Measurements from ENCODE around the gene YWHAG.
"Not testable (repeated sequence)": the region's sequence is repeated elsewhere in the genome, so short reads cannot be mapped to it uniquely, and the experiment has no call there.

Gene YWHAG

GRCh38 chr7:76318488-76319353 lies 40.1 kb downstream of the YWHAG start:
- DNase-seq (ENCODE audit: low spot score): peak; percentile 75

GRCh38 chr7:76317782-76318487 lies 40.9 kb downstream of the YWHAG start:
- DNase-seq (ENCODE audit: low spot score): peak; percentile 98

GRCh38 chr7:76316984-76317781 lies 41.6 kb downstream of the YWHAG start:
- no peak for DNase-seq (ENCODE audit: low spot score)

- no peak for DNase-seq (ENCODE audit: low spot score)
Measured at GRCh38 chr7:76315364-76315763, 43.4 kb downstream of the YWHAG start.

- not testable (repeated sequence) for DNase-seq (ENCODE audit: low spot score)
Measured at GRCh38 chr7:76314740-76315139, 44.1 kb downstream of the YWHAG start.

GRCh38 chr7:76314042-76314721 lies 44.6 kb downstream of the YWHAG start:
- peak; percentile 97 for DNase-seq (ENCODE audit: low spot score)

GRCh38 chr7:76311838-76312237 lies 47.0 kb downstream of the YWHAG start:
- not testable (repeated sequence) for DNase-seq (ENCODE audit: low spot score)

- peak; percentile 78 for DNase-seq (ENCODE audit: low spot score)
Measured at GRCh38 chr7:76310102-76310957, 48.5 kb downstream of the YWHAG start.

- not testable (repeated sequence) for DNase-seq (ENCODE audit: low spot score)
Measured at GRCh38 chr7:76309341-76310101, 49.3 kb downstream of the YWHAG start.

- not testable (repeated sequence) for DNase-seq (ENCODE audit: low spot score)
Measured at GRCh38 chr7:76308874-76309273, 49.9 kb downstream of the YWHAG start.

- peak; percentile 77 for DNase-seq (ENCODE audit: low spot score)
Measured at GRCh38 chr7:76304888-76305375, 53.9 kb downstream of the YWHAG start.

- peak; percentile 72 for DNase-seq (ENCODE audit: low spot score)
Measured at GRCh38 chr7:76303202-76304147, 55.3 kb downstream of the YWHAG start.

GRCh38 chr7:76302347-76303201 lies 56.2 kb downstream of the YWHAG start, which contains the start of gene HSPB1:
TSS of gene HSPB1 (plus strand) at chr7:76302673. CDS start at chr7:76302713, 40 bp downstream.
- DNase-seq (ENCODE audit: low spot score): peak; percentile 88

GRCh38 chr7:76301000-76301399 lies 57.8 kb downstream of the YWHAG start:
- no peak for DNase-seq (ENCODE audit: low spot score)

GRCh38 chr7:76300166-76300731 lies 58.5 kb downstream of the YWHAG start:
- no peak for DNase-seq (ENCODE audit: low spot score)

GRCh38 chr7:76296743-76297740 lies 61.7 kb downstream of the YWHAG start:
- DNase-seq (ENCODE audit: low spot score): no peak

Measured in Ammon's horn (tissue), 1 donor.